SK-N-MC (cell line): ENCODE measurements around the gene SPATA20.

ENCODE experiments used
- EZH2 ChIP-seq: fragments of 200-600 bp; sonication (generic); IDR thresholded peaks from one replicate; pipeline ENCODE4 v1.6.1; 2017; ENCODE audit warnings: antibody characterized with exemption
- FOXP2 ChIP-seq: optimal IDR thresholded peaks from 2 replicates; pipeline ENCODE3; 2011; ENCODE audit warnings: mild to moderate bottlenecking, moderate library complexity; ENCODE audit not compliant: insufficient read depth; ENCODE audit errors: extremely low read length, control extremely low read depth
- POLR2AphosphoS5 ChIP-seq: IDR thresholded peaks from 2 replicates; pipeline ENCODE4 v1.6.1; 2012; ENCODE audit warnings: mild to moderate bottlenecking, low read depth, low read length, borderline replicate concordance

DNA sequence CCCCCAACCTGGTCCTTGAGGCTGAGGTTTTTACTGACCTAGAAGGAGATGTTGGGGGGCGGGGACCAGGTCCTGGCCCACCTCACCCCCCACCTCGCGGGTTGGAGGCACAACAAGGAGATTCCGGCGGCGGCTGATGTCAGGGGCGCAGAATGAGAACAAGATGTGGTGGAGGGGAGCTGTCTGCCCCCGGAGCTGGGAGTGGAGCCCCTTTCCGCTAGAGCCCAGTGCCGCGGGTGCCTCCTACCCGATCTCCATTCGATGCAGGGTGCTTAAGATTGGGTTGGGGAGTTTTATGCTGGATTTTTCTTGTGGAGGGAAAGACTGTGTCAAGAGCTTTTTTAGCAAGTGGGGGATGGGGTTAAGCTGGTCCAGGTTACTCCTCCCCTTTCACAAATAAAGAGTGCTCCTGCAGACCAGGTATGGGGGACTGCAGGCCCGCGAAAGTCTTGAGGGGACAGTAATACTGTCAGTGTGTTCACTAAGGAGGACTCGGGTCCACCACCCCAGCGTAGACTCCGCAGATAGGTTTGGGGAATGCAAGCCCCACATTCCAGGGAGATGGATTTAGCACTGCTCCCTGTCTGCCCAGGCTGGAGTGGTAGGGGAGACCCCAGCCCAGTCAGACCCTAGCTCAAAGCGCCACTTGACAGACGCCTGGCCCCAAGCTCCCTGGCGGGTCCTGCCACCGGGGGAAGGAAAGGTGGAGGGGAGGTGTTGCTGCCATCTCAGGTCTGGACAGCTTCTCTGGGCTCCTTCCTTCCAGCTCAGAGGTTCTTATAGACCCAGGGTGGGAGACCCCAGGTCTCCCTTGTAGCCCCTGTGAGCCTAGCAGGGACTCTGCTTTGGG is 15.5 kb downstream of the SPATA20 start:
- no peak for TF ChIP-seq FOXP2
- TF ChIP-seq POLR2AphosphoS5: no peak
- TF ChIP-seq EZH2: no peak
